IMR-90 (cell line): ENCODE results near the gene CMC1. TPM values are rescaled to one million over a fixed set of nuclear protein-coding genes. Genes with fewer than 3 reads are reported as not detected.

Experiments
- ATAC-seq: fragments of 200-7000 bp; cut with Tn5 transposase; 2 replicates; pipeline ENCODE4 v1.9.1; 2020; ENCODE audit warnings: low read depth, mild to moderate bottlenecking, moderate library complexity
- BruUV-seq: library from RNA; stranded (reverse); fragments of 400-500 nt; replicated peaks from 2 replicates; lab custom pipeline; 2021; lab: Mats Ljungman, UMichigan
- CTCF ChIA-PET: fragments of 300-600 bp; formaldehyde crosslinking; extraction: SDS; loops from one replicate; lab custom pipeline; 2021; ENCODE audit warnings: antibody characterized with exemption; lab: Yijun Ruan, JAX
- POLR2A ChIA-PET: fragments of 300-600 bp; sonication (Branson Sonifier 250); formaldehyde crosslinking; loops from one replicate; lab custom pipeline; 2022; ENCODE audit warnings: antibody characterized with exemption; ENCODE audit not compliant: unreplicated experiment; lab: Charles Lee
- DNase-seq: peaks from one replicate; pipeline ENCODE4 v3.0.0; 2013
- H2AFZ ChIP-seq: replicated peaks from 2 replicates; pipeline ENCODE3; 2013; ENCODE audit warnings: low read length, mild to moderate bottlenecking; ENCODE audit not compliant: poor library complexity
- H2AK5ac ChIP-seq: 2 replicates; pipeline ENCODE4 v1.6.1; 2013; ENCODE audit warnings: low read depth, low read length, inconsistent platforms
- H2AK9ac ChIP-seq: replicated peaks from 2 replicates; pipeline ENCODE3; 2013; ENCODE audit warnings: mild to moderate bottlenecking, low read depth, low read length, moderate library complexity; ENCODE audit not compliant: poor library complexity
- H2BK120ac ChIP-seq: 2 replicates; pipeline ENCODE4 v1.6.1; 2013; ENCODE audit warnings: low read depth, low read length, inconsistent platforms
- H2BK15ac ChIP-seq: 3 replicates; pipeline ENCODE4 v1.6.1; 2013; ENCODE audit warnings: low read depth, low read length, inconsistent platforms
- H2BK20ac ChIP-seq: 2 replicates; pipeline ENCODE4 v1.6.1; 2013; ENCODE audit warnings: low read depth, mild to moderate bottlenecking, inconsistent platforms, low read length, moderate library complexity
- H2BK5ac ChIP-seq: 2 replicates; pipeline ENCODE4 v1.6.1; 2013; ENCODE audit warnings: mild to moderate bottlenecking, low read depth, low read length, inconsistent platforms; ENCODE audit not compliant: poor library complexity, severe bottlenecking
- H3K14ac ChIP-seq: replicated peaks from 2 replicates; pipeline ENCODE4 v1.6.1; 2013; ENCODE audit warnings: low read depth, low read length, inconsistent platforms
- H3K18ac ChIP-seq: 2 replicates; pipeline ENCODE4 v1.6.1; 2013; ENCODE audit warnings: low read depth, low read length, control low read depth
- H3K23ac ChIP-seq: 2 replicates; pipeline ENCODE4 v1.6.1; 2013; ENCODE audit warnings: low read depth, low read length, inconsistent platforms
- H3K27ac ChIP-seq: 2 replicates; pipeline ENCODE4 v1.5.1; 2013; ENCODE audit warnings: mild to moderate bottlenecking, control low read depth, low read length; ENCODE audit not compliant: insufficient read depth
- H3K27me3 ChIP-seq: 2 replicates; pipeline ENCODE4 v1.6.1; 2013; ENCODE audit warnings: low read length; ENCODE audit not compliant: control insufficient read depth, insufficient read depth
- H3K36me3 ChIP-seq: 2 replicates; pipeline ENCODE4 v1.6.1; 2013; ENCODE audit warnings: low read length, mixed read lengths; ENCODE audit not compliant: control insufficient read depth, insufficient read depth
- H3K4ac ChIP-seq: 2 replicates; pipeline ENCODE4 v1.6.1; 2013; ENCODE audit warnings: low read depth, low read length, inconsistent platforms
- H3K4me1 ChIP-seq: 2 replicates; pipeline ENCODE4 v1.6.1; 2013; ENCODE audit warnings: low read length, mixed read lengths; ENCODE audit not compliant: control insufficient read depth, insufficient read depth
- H3K4me2 ChIP-seq: 2 replicates; pipeline ENCODE4 v1.6.1; 2013; ENCODE audit warnings: low read depth, mild to moderate bottlenecking, control low read depth, low read length, moderate library complexity
- H3K4me3 ChIP-seq: 2 replicates; pipeline ENCODE4 v1.5.1; 2013; ENCODE audit warnings: low read depth, mild to moderate bottlenecking, control low read depth, low read length, moderate library complexity; ENCODE audit not compliant: insufficient read depth
- H3K56ac ChIP-seq: 2 replicates; pipeline ENCODE4 v1.6.1; 2013; ENCODE audit warnings: low read length, inconsistent platforms; ENCODE audit not compliant: insufficient read depth; ENCODE audit errors: extremely low read depth
- H3K79me1 ChIP-seq, 2 experiments: 2 replicates each; pipeline ENCODE4 v1.6.1; 2013; ENCODE audit warnings: low read length in 2 of 2, inconsistent platforms in 1 of 2, low read depth in 1 of 2
- H3K9ac ChIP-seq: 2 replicates; pipeline ENCODE4 v1.6.1; 2013; ENCODE audit warnings: low read depth, low read length, control low read depth
- H3K9me1 ChIP-seq: 2 replicates; pipeline ENCODE4 v1.6.1; 2013; ENCODE audit warnings: low read length, inconsistent platforms; ENCODE audit not compliant: insufficient read depth
- H3K9me3 ChIP-seq: 2 replicates; pipeline ENCODE4 v1.6.1; 2013; ENCODE audit warnings: low read length; ENCODE audit not compliant: control insufficient read depth, insufficient read depth
- H4K20me1 ChIP-seq: 2 replicates; pipeline ENCODE4 v1.6.1; 2013; ENCODE audit warnings: low read length, inconsistent platforms; ENCODE audit not compliant: insufficient read depth
- H4K5ac ChIP-seq: 2 replicates; pipeline ENCODE4 v1.6.1; 2013; ENCODE audit warnings: mild to moderate bottlenecking, low read depth, low read length, control low read depth
- H4K8ac ChIP-seq, 2 experiments: 2 replicates each; pipeline ENCODE4 v1.6.1; 2013; ENCODE audit warnings: low read depth in 2 of 2, low read length in 2 of 2, control low read depth in 1 of 2, inconsistent platforms in 1 of 2
- H4K91ac ChIP-seq: 2 replicates; pipeline ENCODE4 v1.6.1; 2013; ENCODE audit warnings: low read depth, low read length, inconsistent platforms; ENCODE audit not compliant: insufficient read depth
- CEBPB ChIP-seq: IDR thresholded peaks from 2 replicates; pipeline ENCODE4 v1.6.1; 2012; ENCODE audit warnings: low read depth, low read length, improper control_type of control experiment
- CHD1 ChIP-seq: IDR thresholded peaks from 2 replicates; pipeline ENCODE4 v1.6.1; 2012; ENCODE audit warnings: low read depth, low read length, improper control_type of control experiment
- ELK1 ChIP-seq: fragments of 150-350 bp; IDR thresholded peaks from 2 replicates; pipeline ENCODE4 v1.6.1; 2016; ENCODE audit warnings: low read depth, mild to moderate bottlenecking, low read length, moderate library complexity, borderline replicate concordance
- MAFK ChIP-seq: IDR thresholded peaks from 2 replicates; pipeline ENCODE4 v1.6.1; 2012; ENCODE audit warnings: low read depth, low read length, improper control_type of control experiment
- MAZ ChIP-seq: IDR thresholded peaks from 2 replicates; pipeline ENCODE4 v1.6.1; 2012; ENCODE audit warnings: low read depth, mild to moderate bottlenecking, low read length, improper control_type of control experiment, moderate library complexity, borderline replicate concordance
- MXI1 ChIP-seq: IDR thresholded peaks from 2 replicates; pipeline ENCODE4 v1.6.1; 2012; ENCODE audit warnings: low read depth, mild to moderate bottlenecking, low read length, moderate library complexity, borderline replicate concordance
- NFE2L2 ChIP-seq: fragments of 150-350 bp; IDR thresholded peaks from 2 replicates; pipeline ENCODE4 v1.6.1; 2016; ENCODE audit warnings: low read depth, mild to moderate bottlenecking, low read length
- RAD21 ChIP-seq: IDR thresholded peaks from 2 replicates; pipeline ENCODE4 v1.6.1; 2012; ENCODE audit warnings: low read length, improper control_type of control experiment
- RCOR1 ChIP-seq: IDR thresholded peaks from 2 replicates; pipeline ENCODE4 v1.6.1; 2012; ENCODE audit warnings: mild to moderate bottlenecking, low read length, improper control_type of control experiment; ENCODE audit not compliant: insufficient replicate concordance
- RFX5 ChIP-seq: IDR thresholded peaks from 2 replicates; pipeline ENCODE4 v1.8.0; 2012; ENCODE audit warnings: low read depth, mild to moderate bottlenecking, low read length, moderate library complexity
- SMC3 ChIP-seq: fragments of 150-350 bp; IDR thresholded peaks from 2 replicates; pipeline ENCODE4 v1.6.1; 2016; ENCODE audit warnings: low read depth, mild to moderate bottlenecking, antibody characterized with exemption, low read length, moderate library complexity
- USF2 ChIP-seq: fragments of 150-350 bp; IDR thresholded peaks from 2 replicates; pipeline ENCODE4 v1.6.1; 2017; ENCODE audit warnings: mild to moderate bottlenecking, antibody characterized with exemption, low read length, low read depth
- WGBS, 2 experiments: methylation state at CpG; one replicate each; pipeline versions ENCODE4 v1.1.5 to v1.1.7; 2013; ENCODE audit warnings: missing lambda C conversion rate in 2 of 2; ENCODE audit not compliant: insufficient read length in 1 of 2; ENCODE audit errors: extremely low coverage in 2 of 2; 5-methylcytosine and 5-hydroxymethylcytosine counted together
- dilution Hi-C: fragments of 300-500 bp; cut with HindIII; formaldehyde crosslinking; loops from one replicate; pipeline ENCODE4 v1.14.3; 2018; ENCODE audit warnings: low sequenced_read_pairs; ENCODE audit not compliant: unreplicated experiment
- in situ Hi-C: fragments of 300-500 bp; cut with MboI; formaldehyde crosslinking; loops from 3 replicates; pipeline ENCODE4 v1.14.3; 2019; ENCODE audit warnings: low sequenced_read_pairs, inconsistent platforms, mixed read lengths
- intact Hi-C: fragments of 100-400 bp; cut with micrococcal nuclease; formaldehyde crosslinking; loops from 2 replicates; pipeline ENCODE4 v1.10.0; 2022
- polyA plus RNA-seq, 3 experiments: library from polyadenylated mRNA; depleted of rRNA; stranded (reverse); fragments of >200 nt; gene quantifications; 2 replicates each; pipeline ENCODE4 v1.2.3, GENCODE V29; 2012; ENCODE audit warnings: low replicate concordance in 1 of 3
- total RNA-seq: library from RNA; depleted of rRNA; stranded (reverse); fragments of >200 nt; gene quantifications from 2 replicates; pipeline ENCODE4 v1.2.3, GENCODE V29; 2012
- TF ChIP-seq, protein P1 (sequence below): conservative IDR thresholded peaks from 2 replicates; pipeline ENCODE4 v1.5.1; 2012; ENCODE audit warnings: mild to moderate bottlenecking, low read depth, low read length, improper control_type of control experiment

Gene CMC1
- total and polyA plus RNA-seq, 2 of the 4 experiments (the other 2 are of a cell fraction), result 1.6 to 18.3 TPM

- Histone ChIP-seq H2AFZ (no peak overlapping the region), H3K27me3 (no peaks in the 10 kb centered on the region), H3K18ac (no peak overlapping the region), H3K36me3 (peaks cover 15% of the 10 kb centered on the region), H3K27ac (no peak overlapping the region), H3K4me3 (no peak overlapping the region), H3K4ac (no peak overlapping the region), H3K4me1 (no peaks in the 10 kb centered on the region), H3K14ac (no peak overlapping the region), H3K79me1 (peaks cover 0 to 4% of the 10 kb centered on the region in 2 experiments; a peak in 1 of 4 replicates), H4K8ac (no peak overlapping the region), H4K5ac (no peak overlapping the region), H2BK15ac (no peak overlapping the region), H2AK9ac (no peak overlapping the region), H4K91ac (no peak overlapping the region), H3K4me2 (no peak overlapping the region), H3K56ac (no peak overlapping the region), H4K20me1 (no peaks in the 10 kb centered on the region), H2BK120ac (no peak overlapping the region), H2BK5ac (no peak overlapping the region), H3K9ac (no peak overlapping the region), H3K9me3 (no peaks in the 10 kb centered on the region), H3K9me1 (no peaks in the 10 kb centered on the region), H3K23ac (no peak overlapping the region), H2AK5ac (no peak overlapping the region), H2BK20ac (no peak overlapping the region)
- ChIA-PET POLR2A (no interaction called here), CTCF (interaction anchor here (0.9 to 1.8 kb wide), 6 partner anchors 8 to 616 kb away, joined by 3 to 13 read pairs (median 4); no protein-coding TSS in a partner anchor)
- dilution Hi-C loops, result no loop called here
- no TSS peak for BruUV-seq
- in situ Hi-C loops, result no loop called here
- WGBS, 2 experiments, result no CpG with 5 or more reads among the region's 4 CpGs
- ATAC-seq, result peak; percentile 82
- DNase-seq, result peak; percentile 33
- intact Hi-C loops, result loop anchor here (1.0 to 5.0 kb wide), 2 partner anchors 391 to 616 kb away; no protein-coding TSS in a partner anchor
- TF ChIP-seq CHD1 (no peak), RFX5 (no peak), NFE2L2 (no peak), CEBPB (no peak), RAD21 (peak; percentile 60), ELK1 (no peak), MAFK (no peak), RCOR1 (no peak), MAZ (no peak), USF2 (no peak), MXI1 (no peak), SMC3 (peak; percentile 37; the same call in 1 of the 2 replicates)
- TF ChIP-seq, protein P1, sequence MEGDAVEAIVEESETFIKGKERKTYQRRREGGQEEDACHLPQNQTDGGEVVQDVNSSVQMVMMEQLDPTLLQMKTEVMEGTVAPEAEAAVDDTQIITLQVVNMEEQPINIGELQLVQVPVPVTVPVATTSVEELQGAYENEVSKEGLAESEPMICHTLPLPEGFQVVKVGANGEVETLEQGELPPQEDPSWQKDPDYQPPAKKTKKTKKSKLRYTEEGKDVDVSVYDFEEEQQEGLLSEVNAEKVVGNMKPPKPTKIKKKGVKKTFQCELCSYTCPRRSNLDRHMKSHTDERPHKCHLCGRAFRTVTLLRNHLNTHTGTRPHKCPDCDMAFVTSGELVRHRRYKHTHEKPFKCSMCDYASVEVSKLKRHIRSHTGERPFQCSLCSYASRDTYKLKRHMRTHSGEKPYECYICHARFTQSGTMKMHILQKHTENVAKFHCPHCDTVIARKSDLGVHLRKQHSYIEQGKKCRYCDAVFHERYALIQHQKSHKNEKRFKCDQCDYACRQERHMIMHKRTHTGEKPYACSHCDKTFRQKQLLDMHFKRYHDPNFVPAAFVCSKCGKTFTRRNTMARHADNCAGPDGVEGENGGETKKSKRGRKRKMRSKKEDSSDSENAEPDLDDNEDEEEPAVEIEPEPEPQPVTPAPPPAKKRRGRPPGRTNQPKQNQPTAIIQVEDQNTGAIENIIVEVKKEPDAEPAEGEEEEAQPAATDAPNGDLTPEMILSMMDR, result peak; percentile 66
Measured at GRCh38 chr3:28328188-28329151, 87.1 kb downstream of the CMC1 start.
